ENCODE data around the gene HTR3B. TPM values are rescaled to one million over a fixed set of nuclear protein-coding genes. Genes with fewer than 3 reads are reported as not detected.
"Not testable (repeated sequence)": the region's sequence is repeated elsewhere in the genome, so short reads cannot be mapped to it uniquely, and the experiment has no call there.

The HTR3B gene
- total RNA-seq, 2 donors from 2014 or later: not detected

GRCh38 chr11:113942256-113942655, 37.7 kb downstream of the HTR3B start:
- Histone ChIP-seq H3K4me3 (no peak overlapping the region), H3K4me1 (no peaks in the 10 kb centered on the region), H3K27ac (no peak overlapping the region), H3K9me3 (no peaks in the 10 kb centered on the region), H3K36me3 (no peaks in the 10 kb centered on the region), H3K27me3 (no peaks in the 10 kb centered on the region)
- no peak for TF ChIP-seq CTCF (IDR thresholded peaks at IDR 0.05)
- DNase-seq (ENCODE audit: low spot score): no peak

- DNase-seq (ENCODE audit: low spot score); H3K27me3 ChIP-seq; H3K4me1 ChIP-seq: not testable (repeated sequence)
These were observed 41.6 kb downstream of the HTR3B start for GRCh38 chr11:113946162-113946561.

GRCh38 chr11:113947994-113948393, 43.4 kb downstream of the HTR3B start:
- no peak for DNase-seq (ENCODE audit: low spot score)
- H3K36me3 ChIP-seq: no peaks in the 10 kb centered on the region
- H3K4me3 ChIP-seq: no peak overlapping the region
- H3K27me3 ChIP-seq: no peaks in the 10 kb centered on the region
- no peak overlapping the region for H3K27ac ChIP-seq
- no peaks in the 10 kb centered on the region for H3K9me3 ChIP-seq
- no peaks in the 10 kb centered on the region for H3K4me1 ChIP-seq
- TF ChIP-seq CTCF (IDR thresholded peaks at IDR 0.05): no peak

More at GRCh38 chr11:113946162-113946561, 41.6 kb downstream of the HTR3B start:
- not testable (repeated sequence) for H3K4me3 ChIP-seq, H3K36me3 ChIP-seq, H3K9me3 ChIP-seq, H3K27ac ChIP-seq

- H3K4me1 ChIP-seq: no peaks in the 10 kb centered on the region
- no peak overlapping the region for H3K4me3 ChIP-seq
- no peaks in the 10 kb centered on the region for H3K9me3 ChIP-seq
- no peak overlapping the region for H3K27ac ChIP-seq
- no peaks in the 10 kb centered on the region for H3K27me3 ChIP-seq
- DNase-seq (ENCODE audit: low spot score): no peak
- no peak for TF ChIP-seq CTCF (IDR thresholded peaks at IDR 0.05)
- H3K36me3 ChIP-seq: no peaks in the 10 kb centered on the region
These were observed 45.3 kb downstream of the HTR3B start for GRCh38 chr11:113949891-113950290.

GRCh38 chr11:113951537-113951936, 46.9 kb downstream of the HTR3B start:
- Histone ChIP-seq H3K4me1 (no peaks in the 10 kb centered on the region), H3K27ac (no peak overlapping the region), H3K4me3 (no peak overlapping the region), H3K27me3 (no peaks in the 10 kb centered on the region), H3K36me3 (no peaks in the 10 kb centered on the region), H3K9me3 (no peaks in the 10 kb centered on the region)
- no peak for TF ChIP-seq CTCF (IDR thresholded peaks at IDR 0.05)
- DNase-seq (ENCODE audit: low spot score): no peak

- no peak overlapping the region for H3K27ac ChIP-seq
- no peaks in the 10 kb centered on the region for H3K9me3 ChIP-seq
- DNase-seq (ENCODE audit: low spot score): no peak
- H3K36me3 ChIP-seq: no peaks in the 10 kb centered on the region
- H3K27me3 ChIP-seq: no peaks in the 10 kb centered on the region
- no peaks in the 10 kb centered on the region for H3K4me1 ChIP-seq
- TF ChIP-seq CTCF (IDR thresholded peaks at IDR 0.05): no peak
- no peak overlapping the region for H3K4me3 ChIP-seq
These were observed 47.5 kb downstream of the HTR3B start for GRCh38 chr11:113952070-113952469.

Measured in right atrium auricular region (tissue), 2 donors.